Epithelial cell of esophagus (primary cell): ENCODE data around the gene SSH2.
"Not testable (repeated sequence)": the region's sequence is repeated elsewhere in the genome, so short reads cannot be mapped to it uniquely, and the experiment has no call there.

ENCODE experiments used
- DNase-seq: peaks from one replicate; pipeline ENCODE4 v3.0.0; 2010; ENCODE audit warnings: low read depth
- H3K4me3 ChIP-seq: 2 replicates; pipeline ENCODE4 v1.5.1; 2011; ENCODE audit warnings: mild to moderate bottlenecking, low read length, control low read depth
- CTCF ChIP-seq: IDR thresholded peaks from 2 replicates; pipeline ENCODE4 v1.5.1; 2011; ENCODE audit warnings: low read depth, mild to moderate bottlenecking, low read length, control low read depth, inconsistent platforms; ENCODE audit not compliant: insufficient read depth; ENCODE audit errors: missing control alignments

The SSH2 gene

GRCh38 chr17:29782917-29783316 lies 147.1 kb downstream of the SSH2 start:
- H3K4me3 ChIP-seq = no peak overlapping the region
- DNase-seq = no peak
- TF ChIP-seq CTCF = no peak

GRCh38 chr17:29779812-29780190 lies 150.2 kb downstream of the SSH2 start:
- H3K4me3 ChIP-seq, DNase-seq: not testable (repeated sequence)

- peak; percentile 59 for DNase-seq
- peak; percentile 74 for TF ChIP-seq CTCF
- H3K4me3 ChIP-seq = no peak overlapping the region
Observed at GRCh38 chr17:29778956-29779811, 150.8 kb downstream of the SSH2 start.

- H3K4me3 ChIP-seq = no peak overlapping the region
- TF ChIP-seq CTCF = no peak
- no peak for DNase-seq
Observed at GRCh38 chr17:29777663-29778062, 152.4 kb downstream of the SSH2 start.

DNA sequence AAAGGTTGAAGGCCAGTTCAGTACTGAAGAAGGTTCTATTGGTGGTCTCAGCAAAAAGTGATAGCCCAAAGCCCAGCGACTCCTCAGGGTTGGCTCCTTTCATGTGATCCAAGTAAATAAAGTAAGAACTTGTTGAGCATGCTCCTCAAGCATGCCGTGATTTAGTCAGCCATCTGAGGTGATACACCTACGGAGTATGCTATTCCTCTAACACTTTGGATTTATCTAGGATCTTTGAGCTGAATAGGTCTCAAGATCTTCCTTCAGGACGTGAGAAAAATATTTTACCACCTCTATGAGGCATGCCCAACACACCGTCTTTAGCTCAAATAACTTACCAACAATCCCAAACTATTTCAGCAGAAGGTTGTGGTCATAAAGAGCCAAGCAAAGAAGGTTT lies 154.0 kb downstream of the SSH2 start:
- no peak overlapping the region for H3K4me3 ChIP-seq
- TF ChIP-seq CTCF = no peak

GRCh38 chr17:29772981-29773380 lies 157.0 kb downstream of the SSH2 start:
- no peak for DNase-seq
- no peak for TF ChIP-seq CTCF
- no peak overlapping the region for H3K4me3 ChIP-seq

More for the DNA sequence above, 154.0 kb downstream of the SSH2 start:
- DNase-seq = no peak

GRCh38 chr17:29771546-29771945 lies 158.5 kb downstream of the SSH2 start:
- no peak overlapping the region for H3K4me3 ChIP-seq
- no peak for TF ChIP-seq CTCF
- no peak for DNase-seq
